Right renal pelvis (tissue), 4 donors: Measurements from ENCODE around the gene SHISA4. TPM values are rescaled to one million over a fixed set of nuclear protein-coding genes. Genes with fewer than 3 reads are reported as not detected.
"Not testable (repeated sequence)": the region's sequence is repeated elsewhere in the genome, so short reads cannot be mapped to it uniquely, and the experiment has no call there.

Experiments used
- DNase-seq, 4 donors: peaks; one replicate each; pipeline ENCODE4 v3.0.0-alpha.2; 2013; ENCODE audit warnings: low read depth in 4 of 4, low spot score in 3 of 4, missing footprints in 1 of 4
- polyA plus RNA-seq, 4 donors: library from polyadenylated mRNA; unstranded; fragments of 120-200 nt; gene quantifications; one replicate each; pipeline ENCODE4 v1.2.1, GENCODE V29; 2013; ENCODE audit not compliant: insufficient read length in 4 of 4

The SHISA4 gene
- polyA plus RNA-seq, 4 donors: 15.6 to 17.0 (median 16.4) TPM

DNA sequence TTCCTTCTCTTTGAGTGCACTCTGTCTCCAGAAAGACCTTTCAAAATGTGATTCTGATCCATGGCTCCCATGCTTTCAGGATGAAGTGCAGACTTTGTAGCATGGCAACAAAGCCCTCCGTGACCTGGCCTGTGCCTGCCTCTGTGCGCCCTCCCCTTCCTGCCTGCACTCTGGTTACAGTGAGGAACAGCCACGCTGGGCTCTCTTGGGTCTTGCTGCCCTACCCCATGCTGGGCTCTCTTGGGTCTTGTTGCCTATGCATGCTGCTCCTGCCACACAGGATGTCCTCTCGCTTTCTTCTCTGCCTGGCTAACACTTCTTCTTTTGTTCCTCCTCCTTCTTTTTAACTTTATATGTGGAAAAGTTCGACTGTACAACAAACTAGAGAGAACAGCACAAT, 29.6 kb downstream of the SHISA4 start:
- DNase-seq: no peak

DNA sequence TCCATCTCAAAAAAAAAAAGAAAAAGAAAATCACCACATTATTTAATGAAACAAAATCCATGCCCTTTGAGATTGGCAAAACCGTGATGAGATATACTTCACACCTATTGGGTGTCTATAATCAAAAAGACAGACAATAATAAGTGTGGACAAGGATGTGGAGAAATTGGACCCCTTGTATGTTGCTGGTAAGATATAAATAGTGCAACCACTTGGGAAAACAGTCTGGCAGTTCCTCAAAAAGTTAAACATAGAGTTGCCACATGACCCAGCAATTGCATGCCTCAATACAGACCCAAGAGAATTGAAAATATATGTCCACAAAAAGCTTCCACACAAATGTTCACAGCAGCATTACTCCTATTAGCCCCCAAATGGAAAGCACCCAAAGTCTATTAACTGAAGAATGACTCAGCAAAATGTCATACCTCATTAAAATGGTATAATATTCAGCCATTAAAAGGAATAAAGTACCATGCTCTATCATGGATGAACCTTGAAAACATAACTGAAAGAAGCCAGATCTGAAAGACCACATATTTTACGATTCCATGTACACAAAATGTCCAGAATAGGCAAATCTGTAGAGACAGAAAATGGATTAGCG, 33.4 kb downstream of the SHISA4 start:
- no peak for DNase-seq

DNA sequence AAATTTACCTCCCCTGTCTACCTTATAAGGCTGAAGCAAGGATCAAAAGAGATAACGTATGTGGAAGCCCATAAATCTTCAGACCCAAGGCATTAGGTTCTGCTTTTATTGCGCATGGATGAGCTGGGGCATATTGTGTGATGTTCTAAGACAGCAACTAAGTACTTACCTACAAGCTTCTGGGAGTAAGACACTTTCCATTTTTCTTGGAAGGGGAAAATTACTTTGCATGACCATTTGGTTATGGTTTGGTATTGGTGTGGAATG, 36.5 kb downstream of the SHISA4 start:
- DNase-seq: no peak

DNA sequence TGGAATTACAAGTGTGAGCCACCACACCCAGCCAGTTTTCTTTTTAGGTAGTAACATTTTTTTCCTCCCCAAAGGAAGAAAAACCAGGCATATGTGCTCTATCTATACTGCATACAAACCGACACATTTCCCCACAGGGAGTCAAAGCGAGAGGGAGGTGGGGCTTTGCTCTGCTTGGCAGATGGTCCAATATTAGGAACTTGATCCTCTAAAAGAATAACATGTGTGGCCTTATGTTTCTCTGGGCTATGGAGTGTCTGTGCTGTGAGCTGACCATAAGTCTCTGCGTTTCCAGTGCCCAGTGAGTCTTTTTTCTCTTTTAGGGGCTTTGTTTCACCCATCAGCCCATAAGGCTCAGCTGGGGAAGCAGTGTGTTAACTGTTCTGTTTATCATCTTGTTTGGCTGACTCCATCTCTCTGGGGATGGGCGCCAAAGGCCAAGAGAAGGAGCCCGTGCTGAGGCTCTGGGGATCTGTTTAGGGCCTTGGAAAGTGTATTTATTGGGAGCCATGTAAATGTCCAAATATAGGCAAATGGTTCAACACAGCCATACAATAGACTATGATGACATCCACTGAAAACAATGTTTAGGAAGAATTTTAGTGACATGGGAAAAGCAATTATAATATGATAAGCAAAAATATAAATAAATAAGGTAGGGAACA, 37.4 kb downstream of the SHISA4 start:
- DNase-seq: no peak

DNA sequence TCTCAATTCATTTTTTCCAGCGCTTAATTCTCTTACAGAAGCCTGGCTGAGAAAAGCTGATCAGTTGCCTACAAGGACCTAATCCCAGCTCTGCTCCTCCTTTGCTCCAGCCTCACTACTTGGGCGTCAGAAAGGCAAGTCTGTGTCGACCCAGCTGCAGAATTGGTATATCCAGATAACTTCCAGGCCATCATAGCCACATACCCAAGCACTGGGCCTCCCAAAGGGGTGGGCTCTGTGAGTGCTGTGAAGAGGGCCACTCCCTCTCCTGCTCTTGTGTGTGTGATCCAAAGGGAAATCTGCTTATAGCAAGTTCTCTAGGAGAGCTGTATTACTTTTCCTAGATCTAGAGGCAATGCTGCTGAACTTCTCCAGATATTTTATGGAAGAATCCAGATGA, 39.6 kb downstream of the SHISA4 start:
- no peak for DNase-seq

DNA sequence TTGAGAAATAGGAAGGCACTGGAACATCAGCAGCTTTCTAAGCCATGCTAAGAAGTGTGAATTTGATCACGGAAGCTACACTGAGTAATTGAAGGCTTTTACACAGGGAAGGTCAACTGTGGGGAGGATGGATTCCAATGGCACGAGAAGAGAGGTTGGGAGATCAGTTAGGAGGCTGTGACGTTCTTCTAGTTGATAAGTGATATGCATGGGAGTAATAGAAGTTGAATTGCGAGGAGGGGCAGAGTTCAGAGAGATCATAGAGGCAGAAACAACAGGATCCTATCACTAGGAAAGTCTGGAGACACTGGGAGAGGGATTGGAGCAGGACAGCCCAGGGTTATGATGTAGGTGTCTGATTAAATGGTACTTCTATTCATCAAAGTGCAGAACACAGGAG, 41.4 kb downstream of the SHISA4 start:
- DNase-seq: no peak

DNA sequence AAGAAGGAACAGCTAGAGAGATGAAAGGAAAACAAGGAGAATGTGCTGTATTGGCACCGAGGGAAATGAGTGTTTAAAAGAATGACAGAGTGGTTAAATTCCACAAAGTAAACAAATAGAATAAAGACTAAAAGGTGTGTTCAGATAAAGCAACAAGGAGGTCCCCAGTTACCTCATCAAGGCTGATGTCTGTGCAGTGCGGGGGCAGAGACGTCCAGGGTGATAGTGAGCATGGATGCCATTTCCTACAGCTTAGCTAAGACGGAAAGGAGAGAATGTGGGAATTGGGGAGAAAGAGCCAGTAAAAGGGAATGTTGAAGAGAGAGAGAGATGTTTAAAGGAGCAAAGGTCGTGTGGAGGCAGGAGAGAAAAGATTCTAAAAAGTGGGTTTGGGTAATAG, 42.1 kb downstream of the SHISA4 start:
- no peak for DNase-seq

DNA sequence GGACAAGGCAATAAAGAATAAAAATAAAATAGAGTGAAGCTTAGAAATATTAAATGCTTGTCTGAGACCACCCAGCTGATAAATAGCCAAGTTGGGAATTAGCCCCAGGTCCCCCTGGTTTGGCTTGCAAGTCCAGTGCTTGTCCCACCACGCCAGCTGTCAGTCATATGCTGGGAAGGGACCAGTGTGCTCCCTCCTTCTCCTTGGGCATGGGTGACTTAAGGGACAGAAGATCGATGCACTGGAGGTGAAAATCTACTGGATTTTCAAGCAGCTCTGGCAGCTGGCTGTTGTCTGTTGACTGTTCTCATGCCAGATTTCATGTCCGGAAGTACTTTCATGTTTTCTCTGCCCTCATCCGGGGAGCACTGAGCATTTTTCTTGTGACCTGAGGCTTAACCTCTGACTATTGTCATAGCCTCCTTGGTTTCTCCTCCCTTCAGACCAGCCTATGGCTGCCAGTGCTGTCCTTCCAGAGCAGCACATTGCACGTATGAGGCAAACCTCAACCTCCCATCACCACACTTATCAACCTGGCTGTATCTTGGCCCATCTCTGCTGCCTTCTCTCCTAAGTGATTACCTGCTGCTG, 45.2 kb downstream of the SHISA4 start:
- no peak for DNase-seq

DNA sequence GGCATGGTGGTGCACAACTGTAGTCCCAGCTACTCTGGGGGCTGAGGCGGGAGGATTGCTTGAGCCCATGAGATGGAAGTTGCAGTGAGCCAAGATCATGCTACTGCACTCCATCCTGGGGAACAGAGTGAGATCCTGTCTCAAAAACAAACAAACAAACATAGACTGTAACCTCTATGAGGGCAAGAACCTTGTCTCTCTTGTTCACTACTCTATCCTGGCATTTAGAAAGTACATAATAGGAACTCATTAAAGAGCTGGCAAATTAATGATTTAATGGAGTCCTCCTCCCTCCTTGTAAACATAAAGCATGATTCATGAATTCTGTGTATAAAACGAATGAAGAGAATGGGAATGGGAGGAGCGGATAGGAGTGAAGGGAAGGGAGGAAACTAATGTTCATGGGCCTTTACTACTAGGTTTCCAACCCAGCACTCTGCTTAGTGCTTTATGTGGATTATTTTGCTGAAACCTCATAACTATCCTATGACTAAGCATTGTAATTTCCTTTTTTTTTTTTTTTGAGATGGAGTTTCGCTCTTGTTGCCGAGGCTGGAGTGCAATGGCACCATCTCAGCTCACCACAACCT, 49.0 kb downstream of the SHISA4 start:
- no peak for DNase-seq

DNA sequence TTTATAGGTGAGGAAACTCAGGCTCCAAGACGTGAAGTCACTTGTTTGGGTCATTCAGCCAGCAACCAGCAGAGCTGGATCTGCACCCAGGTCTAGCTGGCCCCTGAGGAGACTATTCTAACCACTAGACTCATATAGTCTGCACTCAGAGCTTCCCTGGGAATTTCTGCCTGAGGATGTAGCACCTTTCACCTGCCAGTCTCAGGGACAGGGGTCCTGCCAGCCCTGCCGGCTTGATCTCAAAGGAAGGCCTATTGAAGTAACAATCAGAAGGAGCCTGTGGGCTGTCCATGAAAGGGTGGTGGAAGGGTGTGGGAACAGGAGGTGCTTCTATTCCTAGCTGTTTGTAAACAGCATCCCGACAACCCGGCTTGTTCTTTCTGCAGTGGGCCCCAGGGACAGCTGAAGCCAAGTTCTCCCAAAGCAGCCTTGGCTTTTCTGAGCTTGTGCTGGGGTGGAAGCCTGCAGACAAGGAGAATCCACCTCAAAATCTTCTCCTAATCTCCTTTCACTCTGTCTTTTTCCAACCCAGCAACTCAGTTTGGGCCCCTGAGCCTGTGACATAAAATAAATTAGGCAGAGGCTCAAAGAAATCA, 49.8 kb downstream of the SHISA4 start:
- DNase-seq: no peak

DNA sequence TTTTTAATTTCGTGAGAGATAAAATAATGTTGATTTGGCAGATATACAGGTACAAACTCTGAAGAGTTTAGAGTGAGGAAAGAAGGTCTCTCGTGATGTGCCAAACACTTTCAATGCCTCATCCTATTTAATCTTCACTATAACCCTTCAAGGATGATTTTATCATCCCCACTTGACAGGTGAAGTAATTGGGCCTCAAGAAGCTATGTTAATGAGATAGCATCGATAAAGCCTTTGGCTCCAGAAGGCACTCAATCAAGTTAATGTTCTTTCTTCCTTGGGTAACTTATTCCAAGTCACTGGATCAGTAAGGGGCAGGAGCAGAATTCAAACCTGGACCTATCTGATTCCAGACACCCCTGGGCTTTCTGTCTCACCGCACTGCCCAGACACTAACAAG, 50.5 kb downstream of the SHISA4 start:
- no peak for DNase-seq

DNA sequence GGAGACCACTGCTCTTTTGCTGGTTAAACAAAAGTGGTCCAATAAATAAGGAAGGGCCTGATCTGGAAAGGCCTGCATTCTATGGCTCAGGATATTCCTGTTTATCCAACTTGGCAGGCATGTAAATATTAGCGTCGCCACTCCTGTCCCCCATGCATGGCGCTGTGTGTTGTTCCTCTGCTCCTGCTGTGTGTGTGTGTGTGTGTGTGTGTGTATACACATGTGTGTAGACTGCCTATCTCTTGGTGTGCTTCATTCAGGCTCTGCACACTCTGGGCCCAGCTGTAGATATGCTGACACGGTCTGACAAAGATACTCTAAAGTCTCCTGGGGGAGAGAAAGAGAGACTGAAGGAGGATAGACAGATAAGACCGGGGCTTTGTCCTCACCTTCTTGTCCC, 50.9 kb downstream of the SHISA4 start:
- DNase-seq: no peak

DNA sequence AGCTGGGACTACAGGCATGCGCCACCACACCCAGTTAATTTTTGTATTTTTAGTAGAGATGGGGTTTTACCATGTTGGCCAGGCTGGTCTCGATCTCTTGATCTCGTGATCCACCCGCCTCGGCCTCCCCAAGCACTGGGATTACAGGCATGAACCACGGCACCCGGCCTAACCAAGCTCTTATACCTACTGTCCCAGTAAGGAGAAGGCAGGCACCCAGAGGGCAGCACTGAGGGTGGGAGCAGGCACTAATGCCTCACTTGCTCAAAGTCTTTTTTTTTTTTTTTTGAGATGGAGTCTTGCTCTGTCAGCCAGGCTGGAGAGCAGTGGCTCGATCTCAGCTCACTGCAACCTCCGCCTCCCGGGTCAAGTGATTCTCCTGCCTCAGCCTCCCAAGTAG, 51.6 kb downstream of the SHISA4 start:
- DNase-seq: not testable (repeated sequence)

DNA sequence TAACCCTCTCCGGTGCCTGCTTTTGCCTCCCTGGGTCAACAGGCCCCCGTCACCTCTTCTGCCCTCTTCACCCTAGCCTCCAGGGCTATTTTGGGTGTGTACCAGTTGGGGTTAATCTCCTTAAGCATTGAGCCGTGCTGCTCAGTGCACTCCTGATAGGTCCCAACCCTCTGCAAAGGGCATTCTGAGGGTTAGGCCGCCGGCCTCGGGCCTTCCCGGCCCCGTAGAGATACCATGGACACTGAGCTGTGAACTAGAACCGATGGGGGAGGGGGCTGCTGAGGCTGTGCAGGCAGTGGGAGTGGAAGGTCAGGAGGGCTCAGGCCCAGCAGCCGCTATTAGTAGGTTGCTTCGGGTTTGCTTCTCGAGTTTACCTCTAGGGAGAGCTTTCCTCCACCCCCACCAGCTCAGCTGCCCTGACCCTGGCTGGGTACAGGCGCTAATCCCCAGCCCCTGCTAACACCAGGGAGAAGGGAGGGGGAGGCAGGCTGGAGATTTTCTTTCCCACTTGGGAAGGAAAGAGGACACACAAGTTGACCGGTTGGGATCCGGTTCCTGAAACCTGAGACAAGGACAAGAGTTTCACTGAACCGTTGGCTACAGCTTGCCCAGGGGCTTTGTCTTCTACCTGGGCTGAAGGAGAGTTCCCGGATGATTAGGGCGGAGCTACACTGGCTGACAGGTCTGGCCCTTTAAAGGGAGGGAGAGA, 52.9 kb downstream of the SHISA4 start:
- DNase-seq: peak in 2 of 4 donors; percentile 40 to 60

DNA sequence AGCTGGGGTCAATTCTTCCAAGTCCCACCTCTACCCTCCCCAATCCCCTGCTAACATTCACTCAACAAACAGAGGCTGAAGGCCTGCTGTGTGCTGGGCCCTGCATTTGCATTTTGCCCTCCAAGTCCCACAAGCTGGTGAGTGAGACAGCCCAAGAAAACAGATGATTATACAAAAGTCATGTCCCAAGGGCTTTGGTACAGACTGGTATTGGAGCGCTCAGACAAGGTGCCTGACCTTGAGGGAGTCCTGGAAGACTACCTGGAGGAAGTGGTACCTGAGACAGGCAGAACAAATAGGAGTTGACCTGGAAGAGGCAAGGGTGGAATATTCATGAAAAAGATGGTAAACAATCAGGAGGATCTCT, 53.4 kb downstream of the SHISA4 start:
- no peak for DNase-seq

Other genes with a start within 250 kb of the SHISA4 start
- 10 to 100 TPM; 76.0 to 85.5 (median 83.8) TPM for gene IPO9, start 59.7 kb upstream of the SHISA4 start, polyA plus RNA-seq
- 1 to 10 TPM; 4.2 to 4.8 (median 4.4) TPM for gene LMOD1, start 57.6 kb downstream of the SHISA4 start, polyA plus RNA-seq
- gene TIMM17A, start 66.6 kb downstream of the SHISA4 start, polyA plus RNA-seq: 10 to 100 TPM; 61.6 to 67.2 (median 65.0) TPM
- 10 to 100 TPM; 56.3 to 78.0 (median 58.2) TPM for gene RNPEP, start 93.8 kb downstream of the SHISA4 start, polyA plus RNA-seq
- gene ELF3, start 121.7 kb downstream of the SHISA4 start, polyA plus RNA-seq: 10 to 100 TPM; 37.3 to 98.2 (median 63.7) TPM
- gene GPR37L1, start 234.0 kb downstream of the SHISA4 start, polyA plus RNA-seq: under 1 TPM; 0.04 to 0.13 (median 0.04) TPM